ENCODE data around the gene ANGPTL5.
"Not testable (repeated sequence)": the region's sequence is repeated elsewhere in the genome, so short reads cannot be mapped to it uniquely, and the experiment has no call there.

Gene ANGPTL5

DNA sequence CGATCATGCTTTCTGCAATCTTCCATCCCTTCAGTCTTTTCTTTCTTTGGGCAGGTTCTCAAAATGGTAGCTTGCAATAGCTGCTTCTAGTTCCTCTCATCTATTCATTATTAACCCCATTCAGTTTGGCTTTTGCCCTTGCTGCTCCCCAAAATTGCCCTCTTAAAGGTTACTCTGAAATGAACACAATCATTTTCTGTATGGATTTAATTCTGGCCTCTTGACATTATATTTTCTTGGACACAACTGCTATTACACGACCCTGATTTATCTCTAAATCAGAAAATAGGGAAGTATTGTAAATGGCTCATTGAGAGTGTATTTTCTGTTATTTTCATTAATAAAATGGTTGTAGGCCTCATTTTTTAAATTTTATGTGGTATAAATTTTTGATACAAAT, at the start of gene ANGPTL5:
Gene ANGPTL5, minus strand, starts transcription at position 101 of the 400 bp plus-strand sequence. CDS start 8,613 bp downstream, outside the sequence.
- DNase-seq = no peak

DNA sequence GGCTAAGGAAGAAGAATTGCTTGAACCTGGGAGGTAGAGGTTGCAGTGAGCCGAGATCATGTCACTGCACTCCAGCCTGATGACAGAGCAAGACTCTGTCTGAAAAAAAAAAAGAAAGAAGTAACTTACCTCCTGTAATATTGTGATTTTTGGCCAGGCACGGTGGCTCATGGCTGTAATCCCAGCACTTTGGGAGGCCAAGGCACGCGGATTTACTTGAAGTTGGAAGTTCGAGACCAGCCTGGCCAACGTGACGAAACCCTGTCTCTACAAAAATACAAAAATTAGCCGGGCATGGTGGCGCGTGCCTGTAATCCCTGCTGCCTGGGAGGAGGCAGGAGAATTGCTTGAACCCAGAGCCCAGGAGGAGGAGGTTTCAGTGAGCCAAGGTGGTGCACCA, 47.9 kb upstream of the ANGPTL5 start:
- not testable (repeated sequence) for DNase-seq

DNA sequence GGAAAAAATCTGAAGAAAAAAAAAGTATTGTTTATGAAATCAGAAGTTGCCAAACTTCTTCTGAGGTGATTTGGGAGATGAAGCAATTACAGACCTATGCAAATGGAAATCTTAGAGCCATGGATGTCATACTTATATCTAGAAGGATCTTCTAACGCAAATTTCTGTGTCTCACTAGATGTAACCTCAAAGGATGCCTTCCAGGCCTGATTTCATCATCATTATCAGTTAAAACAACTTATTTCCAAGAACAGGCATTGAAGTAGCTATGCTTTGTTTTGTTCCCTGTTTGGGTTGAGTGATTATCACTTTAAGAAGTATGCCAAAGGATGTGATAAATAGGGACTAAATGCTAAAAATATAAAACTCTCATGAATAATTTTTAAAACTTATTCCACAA, 43.9 kb upstream of the ANGPTL5 start:
- DNase-seq = no peak

DNA sequence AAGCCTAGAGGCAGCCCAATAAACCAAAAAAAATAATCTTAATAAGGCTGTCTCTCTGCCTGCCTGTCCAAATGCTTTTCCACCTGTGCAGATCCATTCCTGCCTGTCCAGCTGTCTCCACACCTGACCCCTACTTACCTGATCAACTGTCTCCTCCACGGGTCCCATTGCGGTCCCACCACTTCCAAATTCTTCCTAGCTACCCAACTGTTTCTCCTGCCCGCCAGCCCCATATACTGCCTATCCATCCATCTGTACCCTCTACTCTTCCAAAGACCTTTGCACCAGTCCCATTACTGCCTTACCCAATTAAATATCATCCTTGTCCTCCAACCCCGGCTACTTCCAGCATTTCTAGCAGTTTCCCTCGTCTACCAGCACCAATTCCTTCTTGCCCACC, 39.4 kb upstream of the ANGPTL5 start:
- DNase-seq = no peak

DNA sequence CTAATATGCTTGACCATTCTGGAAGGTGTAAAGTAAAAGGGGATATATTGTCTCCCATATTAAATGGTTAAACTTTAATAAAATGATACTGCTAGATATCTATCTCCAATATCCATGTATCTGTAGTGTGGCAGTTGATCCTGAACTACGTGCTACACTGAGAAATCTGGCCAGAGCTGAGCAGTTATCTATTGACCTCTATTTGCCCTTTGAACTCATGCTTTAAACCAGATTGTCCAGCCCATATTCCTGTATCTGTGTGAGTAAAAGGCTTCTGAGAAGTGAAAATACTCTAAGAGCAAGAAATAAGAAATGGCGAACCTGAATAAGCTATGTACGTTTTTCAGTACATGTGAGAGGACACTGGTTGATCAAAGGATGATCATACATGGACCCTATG, 39.0 kb upstream of the ANGPTL5 start:
- no peak for DNase-seq

DNA sequence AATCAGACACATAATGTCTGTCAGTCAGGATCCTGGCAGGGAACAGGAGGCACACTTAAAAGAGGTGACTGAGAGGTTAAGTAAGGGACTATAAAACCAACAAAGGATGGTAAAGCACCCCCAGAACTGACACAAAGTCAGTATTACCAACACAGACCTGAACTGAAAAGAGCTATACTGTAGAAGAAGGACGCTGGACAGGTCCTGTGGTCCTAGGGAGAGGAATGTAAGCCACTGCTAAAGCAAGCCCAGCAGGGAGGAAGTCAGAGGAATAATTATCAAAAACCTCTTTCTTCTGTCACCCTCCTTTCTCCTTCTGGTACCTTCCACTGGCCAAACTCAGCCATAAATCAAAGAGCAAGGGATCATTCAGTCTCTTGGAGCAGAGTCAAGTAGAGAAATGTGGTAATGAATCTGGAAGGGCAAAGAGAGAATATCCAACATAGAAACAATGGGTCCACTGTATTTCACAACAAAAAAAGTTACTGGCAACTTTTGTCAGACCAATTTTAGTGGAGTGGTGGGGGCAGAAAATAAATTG, 33.4 kb upstream of the ANGPTL5 start:
- DNase-seq = no peak

DNA sequence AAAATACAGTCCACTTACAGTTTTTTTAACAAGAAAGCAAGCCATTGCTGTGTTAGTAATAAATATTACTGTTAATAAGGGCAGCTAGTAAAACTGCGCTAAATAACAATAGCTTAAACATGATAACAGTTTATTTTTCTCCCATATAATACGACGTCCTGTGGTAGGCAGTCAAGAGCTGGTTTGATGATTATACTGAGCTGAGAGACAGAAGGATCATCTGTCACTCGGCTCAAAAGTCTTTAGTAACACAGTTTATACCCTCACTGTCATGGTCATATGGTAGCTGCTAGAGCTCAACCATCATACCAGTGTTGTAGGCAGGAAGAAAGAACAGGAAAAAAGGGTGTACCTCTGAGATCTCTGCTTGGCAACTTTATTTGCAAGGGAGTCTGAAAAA, 29.1 kb upstream of the ANGPTL5 start:
- DNase-seq = no peak

DNA sequence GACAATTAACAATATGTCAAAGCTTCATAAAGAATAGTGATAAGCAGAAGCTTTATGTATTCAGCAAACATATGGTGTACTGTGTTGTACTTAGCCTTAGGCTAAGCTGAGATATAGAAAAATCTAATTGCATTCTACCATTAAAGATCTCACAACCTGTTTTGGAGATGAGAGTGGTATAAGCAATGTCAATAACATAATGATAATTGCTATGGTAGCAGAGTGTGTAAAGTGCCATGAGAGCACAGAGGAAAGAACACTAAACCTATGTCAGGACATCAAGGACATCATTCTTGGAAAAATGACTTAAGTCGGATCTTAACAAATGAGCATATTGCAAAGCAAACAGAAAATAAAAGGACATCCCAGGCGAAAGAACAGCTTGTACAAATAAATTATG, 28.6 kb upstream of the ANGPTL5 start:
- DNase-seq = no peak

DNA sequence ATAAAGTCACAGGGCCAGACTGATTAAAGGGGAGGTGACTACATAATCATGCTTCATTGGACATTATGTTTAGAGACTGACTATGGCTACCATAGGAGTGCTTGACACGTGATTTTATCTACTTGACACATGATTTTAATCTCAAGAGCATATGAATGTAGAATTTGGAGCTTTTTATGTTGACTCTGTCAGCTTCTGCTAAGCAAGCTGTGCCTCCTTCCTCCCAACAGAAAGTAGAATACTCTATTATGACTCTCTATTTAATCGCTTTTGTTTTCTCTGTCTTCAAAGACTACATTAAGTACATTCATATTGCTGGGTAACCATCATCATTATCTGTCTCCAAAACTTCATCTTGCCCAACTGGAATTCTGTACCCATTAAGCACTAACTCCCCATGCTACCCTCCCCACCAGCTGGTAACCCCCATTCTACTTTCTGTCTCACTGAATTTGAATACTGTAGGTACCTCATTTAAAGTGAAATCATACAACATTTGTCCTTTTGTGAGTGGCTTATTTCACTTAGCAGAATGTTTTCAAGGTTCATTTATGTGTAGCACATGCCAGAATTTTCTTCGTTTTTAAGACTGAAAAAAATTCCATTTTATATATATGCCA, 24.7 kb upstream of the ANGPTL5 start:
- no peak for DNase-seq

DNA sequence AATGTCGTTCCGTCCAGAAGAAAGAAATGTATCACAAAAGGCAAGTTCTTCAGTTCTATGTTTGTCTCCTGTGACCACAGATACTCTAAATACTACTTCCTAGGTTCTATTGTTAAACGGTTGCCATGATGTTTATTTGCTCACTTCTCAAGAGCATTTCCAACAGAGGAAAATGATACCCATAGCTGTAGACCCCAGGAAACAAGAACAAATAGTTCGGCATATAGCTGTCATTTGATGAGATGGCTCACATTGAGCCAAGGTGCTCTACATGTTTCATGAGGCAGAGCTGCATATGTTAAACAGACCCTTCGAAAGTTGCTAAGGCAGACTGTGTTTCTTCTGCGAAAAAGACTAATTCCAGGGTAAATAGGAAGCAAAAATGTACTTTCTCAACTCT, 15.4 kb upstream of the ANGPTL5 start:
- DNase-seq = no peak

DNA sequence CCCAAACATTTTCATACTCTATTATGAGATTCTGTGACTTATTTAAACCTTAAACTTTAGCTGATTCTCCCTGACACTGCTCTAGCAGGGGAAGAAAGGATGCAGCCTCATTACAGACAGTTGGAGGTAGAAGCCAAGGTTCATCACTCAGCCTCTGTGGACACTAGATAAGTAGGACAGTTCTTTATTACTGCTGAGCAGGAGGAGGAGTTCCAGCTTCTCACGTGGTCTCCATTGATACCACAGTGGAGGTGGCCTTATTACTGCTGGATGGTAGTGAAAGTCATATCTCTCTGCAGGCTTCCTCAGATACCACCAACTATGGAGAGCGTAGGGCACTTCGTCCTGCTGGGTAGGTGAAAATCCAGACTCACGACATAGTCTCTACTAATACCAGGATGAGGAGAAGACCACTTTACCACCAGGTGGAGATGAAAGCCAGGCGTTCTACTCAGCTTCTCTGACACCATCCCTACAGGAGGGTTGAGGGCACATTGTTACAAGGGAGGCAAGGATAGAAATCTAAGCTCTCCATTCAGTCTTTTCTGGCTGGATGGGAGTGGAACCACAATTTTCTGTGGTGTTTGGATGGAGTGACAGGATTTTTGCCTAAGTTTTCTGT, 13.1 kb upstream of the ANGPTL5 start:
- no peak for DNase-seq

DNA sequence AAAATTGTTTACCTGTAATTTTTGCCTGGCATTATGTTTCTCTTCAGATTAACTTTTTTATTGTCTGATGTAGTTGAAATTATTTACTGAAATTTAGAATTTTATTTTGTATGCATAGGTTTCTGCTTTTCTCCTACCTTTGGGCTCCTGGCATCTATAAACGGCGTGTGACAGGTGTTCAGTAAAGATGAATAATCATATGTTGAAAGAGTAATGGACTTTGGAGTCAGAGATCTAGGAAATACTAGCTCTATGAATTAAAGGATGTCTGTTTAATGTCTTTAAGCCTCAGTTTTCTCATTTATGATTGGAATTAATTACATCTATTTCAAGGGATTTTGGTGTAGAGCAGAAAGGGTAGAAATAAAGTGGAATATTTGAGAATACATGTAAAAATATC, 7.2 kb upstream of the ANGPTL5 start:
- DNase-seq = no peak

DNA sequence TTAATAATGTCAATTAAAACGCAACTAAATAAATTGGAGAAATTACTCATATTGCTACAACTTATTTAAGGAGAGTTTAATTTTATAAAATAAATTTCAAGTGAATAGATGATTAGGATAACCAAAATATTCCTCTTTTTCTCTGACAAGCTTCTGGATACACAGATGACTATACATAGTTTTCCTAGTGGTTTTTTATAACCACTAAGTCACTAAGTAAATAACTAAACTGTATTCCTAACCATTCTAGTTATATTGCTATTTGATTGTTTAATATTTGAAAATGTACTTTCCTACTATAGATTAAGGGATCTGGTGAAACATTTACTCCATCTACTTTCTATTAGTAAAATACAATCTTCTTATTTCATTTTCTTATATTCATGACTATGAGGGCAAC, 4.7 kb upstream of the ANGPTL5 start:
- DNase-seq = no peak

DNA sequence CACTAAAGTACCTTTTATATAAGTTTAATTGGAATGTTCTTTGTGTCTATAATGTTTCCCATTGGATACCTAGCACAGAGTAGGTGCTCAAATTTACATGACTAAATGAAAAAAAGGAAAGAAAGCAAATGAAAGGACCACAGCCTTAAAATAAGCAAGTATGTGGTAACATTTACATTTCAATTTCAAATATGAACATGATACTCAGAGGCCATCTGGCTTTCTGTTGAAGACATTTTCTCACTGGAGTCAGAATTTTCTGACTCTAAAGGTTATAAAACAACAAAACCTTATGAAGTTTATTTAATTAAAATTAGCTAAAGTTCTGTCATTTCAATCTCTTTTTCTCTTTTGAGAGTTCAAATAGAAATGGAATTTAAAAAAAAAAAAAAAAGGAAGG, 904 bp upstream of the ANGPTL5 start:
- DNase-seq = no peak

DNA sequence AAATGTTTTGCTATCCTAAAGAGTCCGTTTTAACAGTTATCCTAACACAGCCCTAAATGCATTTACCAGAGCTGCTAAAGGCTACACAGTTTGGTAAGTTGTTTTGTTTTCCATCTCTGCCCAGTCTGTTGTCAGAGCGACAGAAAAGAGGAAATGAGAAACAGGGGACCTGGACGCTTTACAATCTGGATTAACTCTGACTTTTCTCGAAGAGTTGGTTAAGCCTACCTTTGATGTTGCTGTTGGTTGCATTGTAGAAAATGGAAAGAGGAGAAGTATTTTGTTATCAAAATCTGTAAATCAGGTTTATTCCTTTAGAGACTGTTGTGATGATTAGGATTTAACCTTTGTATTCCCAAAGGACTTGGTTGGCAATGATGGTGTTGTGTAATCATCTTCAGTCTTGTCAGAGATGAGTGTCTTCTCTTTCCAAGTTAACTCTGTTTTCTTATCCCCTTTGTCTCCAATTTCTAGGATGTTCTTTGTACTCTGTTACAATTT, 481 bp downstream of the ANGPTL5 start:
- DNase-seq = peak; percentile 26

DNA sequence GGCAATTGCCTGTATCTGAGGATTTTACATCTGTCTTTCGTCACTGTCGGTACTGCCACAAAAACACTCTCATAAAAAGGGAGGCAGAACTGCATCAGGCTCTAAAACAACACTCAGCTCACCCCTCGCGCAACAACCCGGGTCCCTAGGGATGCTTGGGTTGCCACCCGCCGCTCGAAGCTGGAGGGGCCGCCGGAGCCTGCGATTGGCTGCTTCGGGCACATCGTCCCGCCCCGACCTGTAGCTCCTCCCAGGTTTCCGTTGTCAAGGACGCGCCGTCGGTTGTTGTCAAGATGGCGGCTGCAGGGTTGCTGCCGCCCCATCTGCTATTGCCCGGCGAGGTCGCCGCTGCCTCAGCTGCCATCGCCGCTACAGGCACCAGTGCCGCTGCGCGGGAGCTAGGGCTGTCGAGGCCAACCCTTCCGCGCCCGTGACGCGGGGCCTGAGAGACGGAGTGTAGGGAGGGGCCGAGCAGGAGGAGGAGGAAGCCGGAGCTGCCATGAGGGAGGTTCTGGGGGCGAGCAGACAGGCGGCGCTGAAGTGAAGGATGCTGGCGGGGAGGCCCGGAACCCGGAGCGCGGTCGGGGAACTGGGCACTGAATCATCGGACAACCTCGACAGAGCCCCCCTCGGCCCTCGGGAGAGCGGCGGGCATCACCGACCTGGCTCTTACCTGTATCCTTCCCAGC, 1.4 kb downstream of the ANGPTL5 start, which contains the start of gene CEP126:
Gene CEP126, plus strand, starts transcription at position 273 of the 689 bp plus-strand sequence. Its CDS starts 275 bp downstream, at position 548.
- peak; percentile 94 for DNase-seq

DNA sequence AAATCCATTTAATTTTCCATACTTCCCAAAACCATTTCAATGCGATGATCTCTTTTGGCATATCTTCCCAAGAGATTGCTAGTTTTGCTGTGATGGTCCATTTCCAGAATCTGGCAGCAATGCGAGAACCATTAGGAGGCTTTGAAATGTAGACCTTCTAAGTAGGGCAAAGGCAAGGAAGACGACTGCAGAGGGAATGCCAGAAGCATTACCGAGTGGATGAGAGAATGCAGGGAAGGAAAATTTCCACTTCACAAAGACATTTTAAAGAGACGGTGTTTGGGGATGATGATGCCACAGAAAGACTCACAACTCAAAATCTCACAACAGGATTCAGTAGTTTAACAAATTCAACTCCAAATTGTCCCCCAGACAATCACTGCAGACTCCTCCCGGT, 2.0 kb downstream of the ANGPTL5 start:
- DNase-seq = no peak

DNA sequence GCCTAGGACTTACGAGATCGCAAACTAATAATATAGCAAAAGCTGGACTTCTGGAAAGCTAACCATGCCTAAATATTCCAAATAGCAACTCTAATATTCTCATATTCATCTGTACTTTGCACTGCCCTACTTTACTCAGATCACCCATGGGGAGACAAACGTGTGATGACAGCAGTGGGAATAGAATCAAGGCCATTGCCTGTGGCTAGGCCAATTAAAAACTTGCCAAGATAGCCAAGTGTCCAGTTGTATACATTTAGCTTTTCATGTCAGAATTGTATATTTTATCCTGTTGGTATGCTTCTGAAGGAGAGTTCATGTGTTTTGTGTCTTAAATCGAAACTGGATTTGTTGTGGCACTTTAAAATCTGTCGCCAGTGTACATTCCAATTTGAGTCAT, 2.7 kb downstream of the ANGPTL5 start:
- DNase-seq = no peak

DNA sequence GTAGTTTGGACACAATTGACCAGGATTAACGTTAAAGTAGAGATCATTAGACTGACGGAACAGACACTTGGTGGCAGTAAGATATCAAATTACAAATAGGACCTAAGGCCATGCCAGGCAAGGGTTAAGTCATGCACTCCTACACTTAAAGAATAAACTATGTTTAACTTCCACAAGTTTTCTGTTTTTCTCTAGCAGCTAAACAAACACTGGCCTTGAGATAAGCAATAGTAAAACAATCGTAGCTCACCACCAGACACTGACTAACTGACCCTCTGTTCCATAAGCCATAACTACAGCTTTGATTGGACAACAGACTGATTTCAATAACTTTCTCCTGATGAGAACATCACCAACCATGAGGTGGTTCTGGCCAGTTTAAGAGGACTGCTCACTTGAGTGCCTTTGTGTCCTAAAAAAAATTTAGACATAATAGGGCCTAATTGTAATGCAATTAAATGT, 3.5 kb downstream of the ANGPTL5 start:
- DNase-seq = no peak

DNA sequence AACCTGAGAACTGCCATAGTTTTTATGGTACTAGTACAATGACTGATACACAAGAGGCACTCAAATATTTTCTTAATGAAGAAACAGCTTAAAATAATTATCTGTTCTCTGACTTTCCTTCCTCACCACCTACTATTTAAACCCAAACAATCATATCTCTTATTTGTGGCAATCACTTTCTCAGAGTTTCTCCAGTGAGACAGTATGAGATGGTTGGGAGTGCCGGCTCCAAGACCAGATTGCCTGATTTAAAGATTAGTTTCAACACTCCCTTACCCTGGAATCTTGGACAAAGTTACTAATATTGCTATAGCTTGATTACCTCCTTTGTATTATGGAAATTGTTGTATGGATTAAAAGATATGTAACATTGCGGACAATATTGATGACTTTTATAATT, 7.2 kb downstream of the ANGPTL5 start:
- DNase-seq = no peak

DNA sequence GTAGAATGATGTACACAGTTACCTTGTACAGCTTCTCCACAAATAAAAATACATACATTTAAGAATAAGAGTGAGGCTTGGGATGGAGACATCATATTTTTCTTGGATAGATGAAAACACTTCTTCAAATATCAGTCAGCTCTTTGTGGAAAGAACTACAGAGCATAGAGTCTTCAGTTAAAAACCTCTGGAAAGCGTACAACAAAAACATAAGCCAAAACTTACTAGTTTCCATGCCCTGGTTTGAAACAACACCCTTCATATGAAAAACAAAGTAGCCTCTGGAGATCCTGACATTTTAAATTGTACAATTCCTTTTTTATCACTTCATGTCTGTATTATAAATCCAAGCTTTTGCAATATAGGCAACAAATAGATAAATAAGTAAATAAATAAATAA, 8.5 kb downstream of the ANGPTL5 start:
- no peak for DNase-seq

DNA sequence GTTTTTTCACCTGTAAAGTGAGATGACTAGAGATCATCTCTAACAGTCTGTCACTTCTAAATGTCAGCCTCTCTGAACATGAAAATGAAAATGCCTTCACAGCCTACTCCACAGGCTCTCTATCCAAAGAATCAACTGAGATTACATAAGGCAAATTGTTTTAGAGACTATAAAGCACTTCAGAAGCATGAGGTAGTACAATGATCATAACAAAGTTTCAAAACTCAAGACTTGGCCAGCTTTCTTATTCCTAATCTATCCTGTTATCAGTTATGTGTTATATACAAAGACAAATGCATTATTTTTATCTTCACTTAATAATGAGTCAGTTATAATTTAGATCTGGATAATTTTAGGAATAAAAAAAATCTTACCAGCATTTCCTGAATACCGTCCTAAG, 21.8 kb downstream of the ANGPTL5 start:
- no peak for DNase-seq

DNA sequence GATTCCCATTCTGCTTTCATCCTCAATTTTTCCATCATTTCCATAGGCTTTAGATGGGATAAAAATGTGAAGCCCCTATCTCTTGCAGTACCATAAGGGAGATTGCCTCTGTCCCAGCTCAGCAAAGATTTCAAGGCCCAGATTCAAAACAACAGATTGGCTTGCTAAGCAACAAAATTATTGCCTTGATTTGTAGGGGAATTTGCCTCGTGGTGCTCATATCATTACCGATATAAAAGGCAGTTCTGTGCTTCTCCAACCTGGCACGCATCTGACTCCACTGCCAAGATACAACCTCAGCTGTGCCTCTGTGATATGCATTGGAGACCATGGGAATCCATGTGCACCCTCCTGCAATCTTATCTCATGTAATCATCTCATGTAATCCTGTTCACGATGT, 26.6 kb downstream of the ANGPTL5 start:
- no peak for DNase-seq

DNA sequence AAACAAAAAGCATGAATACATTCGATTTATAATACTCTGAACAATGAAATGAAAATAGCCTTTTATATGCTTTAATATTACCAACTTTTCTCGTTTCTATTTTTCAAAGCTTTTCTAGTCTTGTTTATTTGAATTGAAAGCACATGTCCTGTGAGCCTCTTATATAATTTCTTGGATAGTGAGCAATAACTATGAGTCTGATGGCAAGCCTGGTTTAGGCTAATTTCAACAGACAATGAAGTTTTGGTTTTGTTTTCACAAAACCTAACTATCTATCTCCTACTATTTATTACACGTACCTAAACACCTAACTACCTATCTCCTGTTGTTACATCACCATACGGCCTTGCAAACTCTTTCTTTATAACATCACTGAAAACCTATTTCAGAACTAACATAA, 30.7 kb downstream of the ANGPTL5 start:
- no peak for DNase-seq
